IPS-NIHi7 (cell line): Measurements from ENCODE around the gene ARL5A.
"Not testable (repeated sequence)": the region's sequence is repeated elsewhere in the genome, so short reads cannot be mapped to it uniquely, and the experiment has no call there.

Experiments
- DNase-seq: peaks from one replicate; pipeline ENCODE4 v3.0.0; 2012; ENCODE audit warnings: mixed read lengths; ENCODE audit errors: extremely low spot score

The ARL5A gene

GRCh38 chr2:151828143-151828889 lies at the start of gene ARL5A:
Gene ARL5A, minus strand, starts transcription at chr2:151828421. Its CDS starts 245 bp downstream, at chr2:151828176.
- DNase-seq = peak; percentile 97

- DNase-seq = not testable (repeated sequence)
Measured at GRCh38 chr2:151875631-151876030, 47.4 kb upstream of the ARL5A start.

GRCh38 chr2:151872463-151872862 lies 44.2 kb upstream of the ARL5A start:
- DNase-seq = no peak

GRCh38 chr2:151869291-151869690 lies 41.1 kb upstream of the ARL5A start:
- DNase-seq = no peak

GRCh38 chr2:151862700-151863099 lies 34.5 kb upstream of the ARL5A start:
- DNase-seq = no peak

- no peak for DNase-seq
Measured at GRCh38 chr2:151861174-151861573, 33.0 kb upstream of the ARL5A start.

GRCh38 chr2:151860613-151861146 lies 32.5 kb upstream of the ARL5A start:
- DNase-seq = no peak

- no peak for DNase-seq
Measured at GRCh38 chr2:151860210-151860609, 32.0 kb upstream of the ARL5A start.

- no peak for DNase-seq
Measured at GRCh38 chr2:151857650-151858049, 29.4 kb upstream of the ARL5A start.

- no peak for DNase-seq
Measured at GRCh38 chr2:151855111-151855510, 26.9 kb upstream of the ARL5A start.

- DNase-seq = no peak
Measured at GRCh38 chr2:151853070-151853758, 25.0 kb upstream of the ARL5A start.

GRCh38 chr2:151852260-151853069 lies 24.2 kb upstream of the ARL5A start:
- DNase-seq = no peak

- DNase-seq = no peak
Measured at GRCh38 chr2:151851761-151852160, 23.5 kb upstream of the ARL5A start.

- no peak for DNase-seq
Measured at GRCh38 chr2:151849413-151850010, 21.3 kb upstream of the ARL5A start.

- DNase-seq = no peak
Measured at GRCh38 chr2:151845884-151846283, 17.7 kb upstream of the ARL5A start.

- DNase-seq = no peak
Measured at GRCh38 chr2:151845481-151845880, 17.3 kb upstream of the ARL5A start.

GRCh38 chr2:151844211-151844896 lies 16.1 kb upstream of the ARL5A start:
- DNase-seq = no peak

- no peak for DNase-seq
Measured at GRCh38 chr2:151843691-151844061, 15.5 kb upstream of the ARL5A start.

- DNase-seq = no peak
Measured at GRCh38 chr2:151842830-151843690, 14.8 kb upstream of the ARL5A start.

GRCh38 chr2:151841047-151841424 lies 12.8 kb upstream of the ARL5A start:
- DNase-seq = no peak
